ENCODE data around the gene BCAS3.

GRCh38 chr17:61248399-61248798 is 570.7 kb downstream of the BCAS3 start:
- TF ChIP-seq CTCF (IDR thresholded peaks at IDR 0.05; ENCODE audit: low read length) (no peak), EZH2 (IDR thresholded peaks at IDR 0.05; ENCODE audit: borderline replicate concordance, low read length) (no peak)

Measured in OCI-LY1 (cell line).